Natural killer cell (primary cell): ENCODE measurements around the gene POLR3A. TPM values are rescaled to one million over a fixed set of nuclear protein-coding genes. Genes with fewer than 3 reads are reported as not detected.
"Not testable (repeated sequence)": the region's sequence is repeated elsewhere in the genome, so short reads cannot be mapped to it uniquely, and the experiment has no call there.

Experiments used
- ATAC-seq, 3 donors: fragments of 150-1000 bp in 2 of 3; fragments of 200-7000 bp in 1 of 3; cut with Tn5 transposase; 1 replicate in 1 of 3; 2 replicates in 2 of 3; pipeline ENCODE4 v1.10.0; 2021; ENCODE audit warnings: mild to moderate bottlenecking in 2 of 3, moderate library complexity in 2 of 3
- DNase-seq, 2 donors: peaks; one replicate each; pipeline versions ENCODE4 v3.0.0 to v3.0.0-alpha.2; 2013 to 2021; ENCODE audit warnings: mixed read lengths in 1 of 2
- H3K27ac ChIP-seq: one replicate; pipeline ENCODE4 v1.5.1; 2013; ENCODE audit warnings: mild to moderate bottlenecking, low read length
- H3K27me3 ChIP-seq: one replicate; pipeline ENCODE4 v1.6.1; 2013; ENCODE audit warnings: low read length; ENCODE audit not compliant: control insufficient read depth, insufficient read depth
- H3K36me3 ChIP-seq: one replicate; pipeline ENCODE4 v1.6.1; 2013; ENCODE audit warnings: low read length; ENCODE audit not compliant: control insufficient read depth, insufficient read depth
- H3K4me1 ChIP-seq: one replicate; pipeline ENCODE4 v1.6.1; 2013; ENCODE audit warnings: low read length; ENCODE audit not compliant: control insufficient read depth, insufficient read depth
- H3K4me3 ChIP-seq: one replicate; pipeline ENCODE4 v1.5.1; 2013; ENCODE audit warnings: low read length
- H3K9me3 ChIP-seq: one replicate; pipeline ENCODE4 v1.6.1; 2013; ENCODE audit warnings: low read length; ENCODE audit not compliant: control insufficient read depth, insufficient read depth
- H3K27ac Mint-ChIP-seq, 2 donors: one replicate each; pipeline ENCODE4 v1.8.0; 2022; ENCODE audit warnings: mild to moderate bottlenecking in 2 of 2, mixed read lengths in 2 of 2, moderate library complexity in 1 of 2
- H3K27me3 Mint-ChIP-seq, 2 donors: one replicate each; pipeline ENCODE4 v1.8.0; 2022; ENCODE audit warnings: low read depth in 2 of 2, mixed read lengths in 2 of 2
- H3K36me3 Mint-ChIP-seq: one replicate; pipeline ENCODE4 v1.8.0; 2022; ENCODE audit warnings: mixed read lengths
- H3K4me1 Mint-ChIP-seq, 2 donors: one replicate each; pipeline ENCODE4 v1.8.0; 2022; ENCODE audit warnings: mixed read lengths in 2 of 2
- H3K4me3 Mint-ChIP-seq: one replicate; pipeline ENCODE4 v1.8.0; 2022; ENCODE audit warnings: mild to moderate bottlenecking, moderate library complexity, mixed read lengths
- H3K9me3 Mint-ChIP-seq, 2 donors: one replicate each; pipeline ENCODE4 v1.8.0; 2022; ENCODE audit warnings: mixed read lengths in 2 of 2
- WGBS: methylation state at CpG from one replicate; pipeline ENCODE4 v1.1.7; 2013; ENCODE audit warnings: missing lambda C conversion rate; ENCODE audit not compliant: insufficient coverage; 5-methylcytosine and 5-hydroxymethylcytosine counted together
- intact Hi-C: fragments of 100-400 bp; cut with micrococcal nuclease; formaldehyde crosslinking; loops from one replicate; pipeline ENCODE4 v1.14.2; 2022
- total RNA-seq, 4 donors: library from RNA; stranded (reverse); fragments of 120-200 nt in 1 of 4; gene quantifications; one replicate each; pipeline versions ENCODE4 v1.2.3 to v1.2.4, GENCODE V29; 2013 to 2022
- TF ChIP-seq, protein P1 (sequence below): fragments of 200-600 bp; IDR thresholded peaks from one replicate; pipeline ENCODE4 v1.8.0; 2022; ENCODE audit warnings: antibody characterized with exemption

POLR3A gene
- 10 to 100 TPM; 15.6 to 21.0 (median 17.9) TPM for total RNA-seq
- 16.6 TPM for total RNA-seq (2013)

DNA sequence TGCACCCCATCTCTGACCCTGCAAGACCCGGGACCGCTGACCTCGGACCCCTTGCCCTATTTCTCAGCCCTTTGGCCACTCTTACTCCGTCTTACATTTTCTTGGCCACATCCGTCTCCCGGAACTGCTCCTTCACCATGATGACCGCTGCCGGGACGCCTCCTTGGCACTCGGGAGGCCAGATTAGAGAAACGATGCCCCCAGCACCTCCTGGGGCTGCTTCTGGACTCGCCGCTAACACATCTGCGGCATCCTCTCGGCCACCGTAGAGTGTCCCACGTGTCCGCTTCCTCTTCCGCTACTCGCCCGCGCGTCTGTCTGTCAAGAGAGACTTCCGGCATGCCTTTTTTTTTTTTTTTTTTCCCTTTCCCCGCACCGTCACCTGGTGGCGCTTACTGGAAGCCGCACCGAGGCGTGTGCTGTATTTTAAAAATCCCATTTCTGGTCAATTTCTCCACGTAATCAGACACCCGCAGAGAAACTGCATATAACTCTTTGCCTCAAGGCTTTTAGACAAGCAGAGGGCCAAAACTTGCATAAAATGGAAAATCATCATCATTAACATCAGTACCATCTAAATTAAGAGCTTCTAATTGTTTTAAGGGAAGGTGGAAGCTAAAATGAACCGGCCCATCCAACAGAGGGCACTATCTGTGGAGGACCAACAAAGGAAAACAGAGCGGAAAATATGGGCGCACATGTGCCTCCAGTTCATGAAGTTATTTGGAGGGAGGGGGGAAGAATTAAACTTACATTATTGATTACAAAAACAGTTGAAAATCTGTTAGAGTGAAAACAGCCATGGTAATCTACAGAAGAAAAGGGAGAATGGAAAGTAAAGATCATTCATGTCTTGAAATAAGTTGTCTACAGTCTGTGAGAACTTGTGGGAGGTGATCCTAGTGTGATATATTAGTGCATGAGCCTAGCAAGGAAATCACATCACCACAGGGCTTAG, at the start of gene POLR3A:
POLR3A (minus strand) TSS at position 247 of the 958 bp plus-strand sequence; CDS start at position 139, 108 bp downstream.
- DNase-seq (peak; percentile 92 to 97), ATAC-seq (peak; percentile 50 to 79 (median 69))
- H3K36me3 ChIP-seq = peaks cover 16% of the 10 kb centered on the region
- peak within 1 kb of the TSS; percentile 69 for H3K27ac ChIP-seq
- H3K4me3 Mint-ChIP-seq = peak within 1 kb of the TSS; percentile 100
- H3K9me3 ChIP-seq = no peaks in the 10 kb centered on the region
- H3K27me3 Mint-ChIP-seq = no peaks in the 10 kb centered on the region
- WGBS = under 1% methylated on average over 35 of the region's 35 CpGs
- peaks cover 38 to 39% of the 10 kb centered on the region in 2 donors for H3K4me1 Mint-ChIP-seq
- peak within 1 kb of the TSS; percentile 98 for H3K4me3 ChIP-seq
- TF ChIP-seq, protein P1, sequence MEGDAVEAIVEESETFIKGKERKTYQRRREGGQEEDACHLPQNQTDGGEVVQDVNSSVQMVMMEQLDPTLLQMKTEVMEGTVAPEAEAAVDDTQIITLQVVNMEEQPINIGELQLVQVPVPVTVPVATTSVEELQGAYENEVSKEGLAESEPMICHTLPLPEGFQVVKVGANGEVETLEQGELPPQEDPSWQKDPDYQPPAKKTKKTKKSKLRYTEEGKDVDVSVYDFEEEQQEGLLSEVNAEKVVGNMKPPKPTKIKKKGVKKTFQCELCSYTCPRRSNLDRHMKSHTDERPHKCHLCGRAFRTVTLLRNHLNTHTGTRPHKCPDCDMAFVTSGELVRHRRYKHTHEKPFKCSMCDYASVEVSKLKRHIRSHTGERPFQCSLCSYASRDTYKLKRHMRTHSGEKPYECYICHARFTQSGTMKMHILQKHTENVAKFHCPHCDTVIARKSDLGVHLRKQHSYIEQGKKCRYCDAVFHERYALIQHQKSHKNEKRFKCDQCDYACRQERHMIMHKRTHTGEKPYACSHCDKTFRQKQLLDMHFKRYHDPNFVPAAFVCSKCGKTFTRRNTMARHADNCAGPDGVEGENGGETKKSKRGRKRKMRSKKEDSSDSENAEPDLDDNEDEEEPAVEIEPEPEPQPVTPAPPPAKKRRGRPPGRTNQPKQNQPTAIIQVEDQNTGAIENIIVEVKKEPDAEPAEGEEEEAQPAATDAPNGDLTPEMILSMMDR = peak; percentile 67
- intact Hi-C loops = loop anchor here (2.0 to 5.0 kb wide), 2 partner anchors 153 to 182 kb away; no protein-coding TSS in a partner anchor
- H3K27ac Mint-ChIP-seq = peak within 1 kb of the TSS; percentile 88 to 98
- H3K27me3 ChIP-seq = no peaks in the 10 kb centered on the region
- no peaks in the 10 kb centered on the region for H3K9me3 Mint-ChIP-seq
- peaks cover 19% of the 10 kb centered on the region for H3K4me1 ChIP-seq
- peaks cover 12% of the 10 kb centered on the region for H3K36me3 Mint-ChIP-seq

DNA sequence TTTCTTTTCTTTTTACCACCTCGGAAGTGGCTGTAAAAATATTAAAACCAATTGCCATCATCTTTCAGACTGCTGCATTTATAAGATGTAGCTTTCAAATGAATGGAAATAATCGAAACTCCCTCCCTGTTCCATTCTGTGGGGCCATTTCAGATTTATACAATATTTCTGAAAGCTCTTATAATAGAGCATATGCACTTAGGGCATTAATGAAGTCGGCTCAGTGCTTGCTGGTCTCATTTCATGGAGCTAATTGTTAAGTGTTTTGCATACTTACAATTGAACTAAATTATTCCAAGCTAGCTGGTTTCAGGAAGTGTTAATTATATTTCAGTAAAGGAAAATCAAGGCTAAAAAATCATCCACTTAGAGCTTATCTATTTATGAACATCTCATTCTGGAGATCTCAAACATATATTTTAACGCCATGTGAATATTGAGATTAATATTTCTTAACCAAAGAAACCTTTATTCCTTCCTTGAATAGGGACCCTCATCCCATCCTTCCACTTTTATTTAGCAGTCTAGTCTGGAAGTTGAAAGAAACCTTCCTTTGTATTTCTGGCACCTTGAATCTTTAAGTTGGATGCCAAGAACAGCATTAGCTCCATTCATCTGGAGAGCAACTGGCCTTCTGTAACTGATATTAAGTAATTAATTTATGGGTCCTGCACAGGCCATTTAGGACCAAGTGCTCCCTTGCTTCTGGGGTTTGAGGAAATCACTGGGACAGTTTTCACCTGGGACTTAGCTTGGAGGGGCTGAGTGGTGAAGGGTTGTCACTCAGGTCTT, 49.4 kb upstream of the POLR3A start:
- H3K4me1 Mint-ChIP-seq = no peaks in the 10 kb centered on the region

DNA sequence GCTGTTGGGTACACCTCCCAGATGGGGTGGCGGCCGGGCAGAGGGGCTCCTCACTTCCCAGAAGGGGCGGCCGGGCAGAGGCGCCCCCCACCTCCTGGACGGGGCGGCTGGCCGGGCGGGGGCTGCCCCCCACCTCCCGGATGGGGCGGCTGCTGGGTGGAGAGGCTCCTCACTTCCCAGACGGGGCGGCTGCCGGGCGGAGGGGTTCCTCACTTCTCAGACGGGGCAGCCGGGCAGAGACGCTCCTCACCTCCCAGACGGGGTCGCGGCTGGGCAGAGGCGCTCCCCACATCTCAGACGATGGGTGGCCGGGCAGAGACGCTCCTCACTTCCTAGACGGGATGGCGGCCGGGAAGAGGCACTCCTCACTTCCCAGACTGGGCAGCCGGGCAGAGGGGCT, 46.5 kb upstream of the POLR3A start:
- H3K9me3 Mint-ChIP-seq, H3K27me3 ChIP-seq, H3K27me3 Mint-ChIP-seq, ATAC-seq, H3K4me1 ChIP-seq, H3K36me3 ChIP-seq, H3K36me3 Mint-ChIP-seq, intact Hi-C loops, DNase-seq, H3K4me3 ChIP-seq, H3K4me3 Mint-ChIP-seq, H3K9me3 ChIP-seq, H3K4me1 Mint-ChIP-seq, H3K27ac ChIP-seq, H3K27ac Mint-ChIP-seq: not testable (repeated sequence)
- WGBS = 95% methylated on average over 11 of the region's 29 CpGs

More for the DNA sequence above, 49.4 kb upstream of the POLR3A start:
- H3K4me3 ChIP-seq = no peak overlapping the region
- Mint-ChIP-seq H3K4me3 (no peak overlapping the region), H3K36me3 (no peaks in the 10 kb centered on the region), H3K27me3 (no peaks in the 10 kb centered on the region), H3K27ac (no peak overlapping the region), H3K9me3 (peaks cover 0 to 2% of the 10 kb centered on the region in 2 donors)
- DNase-seq (no peak), ATAC-seq (no peak)
- WGBS = 94% methylated on average over 2 of the region's 4 CpGs
- no peaks in the 10 kb centered on the region for H3K27me3 ChIP-seq
- no peak overlapping the region for H3K27ac ChIP-seq
- no peaks in the 10 kb centered on the region for H3K9me3 ChIP-seq
- TF ChIP-seq, protein P1 = no peak
- no peaks in the 10 kb centered on the region for H3K4me1 ChIP-seq
- intact Hi-C loops = no loop called here
- H3K36me3 ChIP-seq = no peaks in the 10 kb centered on the region

DNA sequence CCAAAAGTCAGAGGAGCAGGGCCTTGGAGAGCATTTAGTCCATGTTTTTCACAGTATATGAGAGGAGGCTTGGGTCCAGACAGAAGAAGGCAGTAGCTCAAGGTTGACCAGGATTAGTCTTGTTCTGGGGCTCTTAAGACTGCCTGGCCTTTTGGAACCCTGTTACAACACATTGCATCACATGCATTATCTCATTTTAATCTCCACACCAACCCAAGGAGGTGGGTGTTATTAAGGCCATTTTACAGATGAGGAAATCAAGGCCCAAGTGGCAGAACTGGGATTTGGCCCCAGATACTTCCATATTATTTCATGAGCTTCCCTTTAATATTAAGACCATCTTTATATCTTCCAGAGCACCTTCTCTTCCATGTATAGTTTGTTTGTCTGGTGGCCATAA, 43.2 kb upstream of the POLR3A start:
- no peak overlapping the region for H3K4me3 Mint-ChIP-seq
- no peaks in the 10 kb centered on the region for H3K27me3 ChIP-seq
- intact Hi-C loops = no loop called here
- no peaks in the 10 kb centered on the region for H3K4me1 Mint-ChIP-seq
- DNase-seq (no peak), ATAC-seq (no peak)
- H3K4me3 ChIP-seq = no peak overlapping the region
- TF ChIP-seq, protein P1 = no peak
- H3K4me1 ChIP-seq = no peaks in the 10 kb centered on the region
- peaks cover 0 to 2% of the 10 kb centered on the region in 2 donors for H3K9me3 Mint-ChIP-seq
- no peaks in the 10 kb centered on the region for H3K36me3 ChIP-seq
- no peak overlapping the region for H3K27ac ChIP-seq
- no peak overlapping the region for H3K27ac Mint-ChIP-seq
- no peaks in the 10 kb centered on the region for H3K27me3 Mint-ChIP-seq
- H3K36me3 Mint-ChIP-seq = no peaks in the 10 kb centered on the region
- no peaks in the 10 kb centered on the region for H3K9me3 ChIP-seq
